OCI-LY7 (cell line): Measurements from ENCODE around the gene GNG13. TPM values are rescaled to one million over a fixed set of nuclear protein-coding genes. Genes with fewer than 3 reads are reported as not detected.

Experiments
- BruUV-seq: library from RNA; stranded (reverse); fragments of 400-500 nt; replicated peaks from 2 replicates; lab custom pipeline; 2021; lab: Mats Ljungman, UMichigan
- CTCF ChIA-PET: fragments of 300-600 bp; sonication (Branson Sonifier 250); formaldehyde crosslinking; loops from one replicate; lab custom pipeline; 2022; ENCODE audit warnings: antibody characterized with exemption; ENCODE audit not compliant: unreplicated experiment; lab: Charles Lee
- POLR2A ChIA-PET: fragments of 300-600 bp; sonication (Branson Sonifier 250); formaldehyde crosslinking; loops from one replicate; lab custom pipeline; 2022; ENCODE audit warnings: antibody characterized with exemption; lab: Charles Lee
- DNase-seq: peaks from one replicate; pipeline ENCODE4 v3.0.0-alpha.2; 2015; ENCODE audit warnings: low spot score
- H2AFZ ChIP-seq: fragments of 200-600 bp; sonication (generic), shearing (Covaris generic); 2 replicates; pipeline ENCODE4 v1.6.1; 2014; ENCODE audit warnings: mild to moderate bottlenecking, antibody characterized with exemption, low read length, moderate library complexity
- H3K27ac ChIP-seq: fragments of 200-600 bp; sonication (generic); 2 replicates; pipeline ENCODE4 v1.5.1; 2014; ENCODE audit warnings: mixed run types, low read depth, mild to moderate bottlenecking, moderate library complexity, low read length, inconsistent platforms; ENCODE audit not compliant: poor library complexity, severe bottlenecking
- H3K36me3 ChIP-seq: fragments of 200-600 bp; sonication (generic); 2 replicates; pipeline ENCODE4 v1.6.1; 2014; ENCODE audit warnings: mild to moderate bottlenecking, antibody characterized with exemption, low read length, moderate library complexity, mixed read lengths; ENCODE audit not compliant: insufficient read depth
- H3K4me1 ChIP-seq: fragments of 200-600 bp; sonication (generic); 2 replicates; pipeline ENCODE4 v1.5.1; 2014; ENCODE audit warnings: mild to moderate bottlenecking, low read length; ENCODE audit not compliant: insufficient read depth, poor library complexity, severe bottlenecking
- H3K4me2 ChIP-seq: fragments of 200-600 bp; sonication (generic); 2 replicates; pipeline ENCODE4 v1.6.1; 2014; ENCODE audit warnings: mild to moderate bottlenecking, low read length
- H3K4me3 ChIP-seq: fragments of 200-600 bp; sonication (generic); 2 replicates; pipeline ENCODE4 v1.5.1; 2014; ENCODE audit warnings: mild to moderate bottlenecking, low read depth, low read length; ENCODE audit not compliant: poor library complexity, severe bottlenecking
- H3K79me2 ChIP-seq: fragments of 200-600 bp; sonication (generic); 2 replicates; pipeline ENCODE4 v1.6.1; 2016; ENCODE audit warnings: low read depth, mild to moderate bottlenecking, low read length, moderate library complexity, mixed read lengths; ENCODE audit not compliant: insufficient read depth
- H3K9me2 ChIP-seq: fragments of 200-600 bp; sonication (generic); 2 replicates; pipeline ENCODE4 v1.6.1; 2016; ENCODE audit warnings: mild to moderate bottlenecking, low read length, mixed read lengths; ENCODE audit not compliant: insufficient read depth
- H3K9me3 ChIP-seq: fragments of 200-600 bp; sonication (generic); 2 replicates; pipeline ENCODE4 v1.6.1; 2014; ENCODE audit warnings: mild to moderate bottlenecking, mixed run types, low read length, mixed read lengths
- H4K20me1 ChIP-seq: fragments of 200-600 bp; sonication (generic); 2 replicates; pipeline ENCODE4 v1.6.1; 2014; ENCODE audit warnings: mild to moderate bottlenecking, antibody characterized with exemption, low read length, moderate library complexity, mixed read lengths; ENCODE audit not compliant: insufficient read depth
- EZH2phosphoT487 ChIP-seq: fragments of 200-600 bp; sonication (generic); IDR thresholded peaks from 2 replicates; pipeline ENCODE4 v1.6.1; 2018; ENCODE audit warnings: low read depth, borderline replicate concordance, mild to moderate bottlenecking, mixed run types, antibody characterized with exemption, low read length, moderate library complexity, mixed read lengths
- intact Hi-C: fragments of 100-400 bp; cut with micrococcal nuclease; formaldehyde crosslinking; loops from one replicate; pipeline ENCODE4 v1.10.0; 2022; ENCODE audit not compliant: unreplicated experiment
- total RNA-seq, 2 experiments: library from RNA; depleted of rRNA in 1 of 2; stranded (reverse); fragments of >200 nt in 1 of 2; shearing (Covaris generic) in 1 of 2; gene quantifications; 2 replicates each; pipeline ENCODE4 v1.2.3, GENCODE V29; 2014 to 2022
- TF ChIP-seq, protein P1 (sequence below): fragments of 200-600 bp; sonication (generic); conservative IDR thresholded peaks from 2 replicates; pipeline ENCODE4 v1.5.1; 2014; ENCODE audit warnings: mild to moderate bottlenecking, antibody characterized with exemption, low read length, moderate library complexity, mixed read lengths

GNG13 gene
- total RNA-seq, 2 experiments from 2014 or later: not detected

DNA sequence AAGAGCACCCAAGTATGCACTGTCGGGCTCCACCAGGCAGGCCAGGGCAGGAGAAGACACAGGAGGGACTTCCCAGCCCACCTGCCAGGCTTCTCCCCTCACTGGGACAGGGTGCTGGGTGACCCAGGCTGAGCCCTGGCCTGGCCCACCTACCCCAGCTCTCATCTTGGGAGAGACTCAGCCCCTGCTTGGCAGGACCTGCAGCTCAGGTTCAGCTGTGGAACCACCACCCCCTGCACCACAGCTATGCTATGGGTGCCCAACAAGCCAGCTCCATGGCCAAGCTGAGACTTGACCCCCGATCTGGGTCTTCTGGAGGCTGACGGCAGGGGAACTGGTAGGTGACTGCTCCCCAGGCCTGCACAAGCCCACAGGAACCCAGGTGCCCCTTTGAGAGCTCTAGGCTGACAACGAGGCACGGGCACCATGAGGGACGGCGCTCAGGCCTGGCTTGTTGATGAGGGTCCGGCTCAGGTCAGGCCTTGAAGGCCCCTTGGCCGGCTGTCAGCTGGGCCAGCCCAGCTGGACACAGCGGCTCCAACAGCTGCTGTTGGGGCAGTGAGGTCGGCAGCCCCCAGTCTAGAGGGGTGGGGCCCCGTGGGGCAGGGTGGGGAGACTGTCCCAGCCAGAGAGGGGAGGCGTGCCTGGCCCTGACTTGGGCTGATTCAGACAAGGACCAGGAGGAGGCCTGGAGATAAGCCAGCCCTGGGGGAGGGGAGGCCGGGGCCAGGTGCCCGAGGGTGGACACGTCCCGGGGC, 17.0 kb downstream of the GNG13 start:
- Histone ChIP-seq H2AFZ (no peak overlapping the region), H3K4me2 (no peak overlapping the region), H3K36me3 (peaks cover 28% of the 10 kb centered on the region), H3K9me2 (no peaks in the 10 kb centered on the region), H3K27ac (no peak overlapping the region), H3K4me1 (peaks cover 9% of the 10 kb centered on the region), H3K4me3 (no peak overlapping the region), H3K79me2 (peaks cover 19% of the 10 kb centered on the region; the same call in 1 of the 2 replicates), H4K20me1 (0 out of 2 replicates have a peak, but pooled peaks cover 4% of the 10 kb centered on the region), H3K9me3 (no peaks in the 10 kb centered on the region)
- TF ChIP-seq, protein P1, sequence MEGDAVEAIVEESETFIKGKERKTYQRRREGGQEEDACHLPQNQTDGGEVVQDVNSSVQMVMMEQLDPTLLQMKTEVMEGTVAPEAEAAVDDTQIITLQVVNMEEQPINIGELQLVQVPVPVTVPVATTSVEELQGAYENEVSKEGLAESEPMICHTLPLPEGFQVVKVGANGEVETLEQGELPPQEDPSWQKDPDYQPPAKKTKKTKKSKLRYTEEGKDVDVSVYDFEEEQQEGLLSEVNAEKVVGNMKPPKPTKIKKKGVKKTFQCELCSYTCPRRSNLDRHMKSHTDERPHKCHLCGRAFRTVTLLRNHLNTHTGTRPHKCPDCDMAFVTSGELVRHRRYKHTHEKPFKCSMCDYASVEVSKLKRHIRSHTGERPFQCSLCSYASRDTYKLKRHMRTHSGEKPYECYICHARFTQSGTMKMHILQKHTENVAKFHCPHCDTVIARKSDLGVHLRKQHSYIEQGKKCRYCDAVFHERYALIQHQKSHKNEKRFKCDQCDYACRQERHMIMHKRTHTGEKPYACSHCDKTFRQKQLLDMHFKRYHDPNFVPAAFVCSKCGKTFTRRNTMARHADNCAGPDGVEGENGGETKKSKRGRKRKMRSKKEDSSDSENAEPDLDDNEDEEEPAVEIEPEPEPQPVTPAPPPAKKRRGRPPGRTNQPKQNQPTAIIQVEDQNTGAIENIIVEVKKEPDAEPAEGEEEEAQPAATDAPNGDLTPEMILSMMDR: no peak
- TF ChIP-seq EZH2phosphoT487: no peak
- CTCF ChIA-PET: no interaction called here
- no TSS peak for BruUV-seq
- intact Hi-C loops: no loop called here
- POLR2A ChIA-PET: no interaction called here
- no peak for DNase-seq

DNA sequence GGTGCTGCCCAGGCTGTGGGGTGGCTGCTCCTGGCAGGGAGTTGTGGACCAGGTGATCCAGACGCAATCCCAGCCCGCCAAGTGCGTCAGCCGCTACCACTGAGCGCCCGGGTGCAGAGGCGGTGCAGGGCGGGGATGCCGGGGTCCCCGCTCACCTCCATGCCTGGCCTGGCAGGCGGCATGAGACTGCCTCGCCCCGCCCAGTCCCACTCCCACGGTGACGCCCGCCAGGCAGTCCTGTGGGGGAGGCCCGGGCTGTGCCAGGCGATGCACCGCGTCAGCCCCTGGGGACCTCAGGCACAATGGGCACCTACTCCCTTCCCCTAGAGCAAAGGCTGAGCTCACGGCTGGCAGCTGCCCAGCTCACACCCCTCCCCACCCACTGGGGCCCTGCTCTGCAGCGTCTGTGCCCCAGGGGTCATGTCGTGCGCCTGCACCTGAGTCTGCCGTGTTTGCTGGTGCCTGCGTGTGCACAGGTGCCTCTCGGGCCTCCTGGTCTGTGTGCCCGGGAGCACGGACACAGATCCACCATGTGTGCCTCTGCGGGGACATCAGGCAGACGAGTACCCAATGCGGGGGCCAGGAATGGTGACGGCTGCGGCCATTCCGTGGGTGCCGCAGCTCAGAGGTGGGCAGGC, 17.6 kb downstream of the GNG13 start:
- POLR2A ChIA-PET: no interaction called here
- Histone ChIP-seq H3K36me3 (peaks cover 28% of the 10 kb centered on the region), H3K79me2 (peaks cover 17% of the 10 kb centered on the region; the same call in 1 of the 2 replicates), H3K27ac (no peak overlapping the region), H4K20me1 (0 out of 2 replicates have a peak, but pooled peaks cover 3% of the 10 kb centered on the region), H3K9me2 (no peaks in the 10 kb centered on the region), H3K4me1 (peaks cover 9% of the 10 kb centered on the region), H3K9me3 (no peaks in the 10 kb centered on the region), H3K4me2 (no peak overlapping the region), H3K4me3 (no peak overlapping the region), H2AFZ (no peak overlapping the region)
- intact Hi-C loops: no loop called here
- no peak for DNase-seq
- CTCF ChIA-PET: no interaction called here
- TF ChIP-seq, protein P1: no peak
- TF ChIP-seq EZH2phosphoT487: no peak
- no TSS peak for BruUV-seq

DNA sequence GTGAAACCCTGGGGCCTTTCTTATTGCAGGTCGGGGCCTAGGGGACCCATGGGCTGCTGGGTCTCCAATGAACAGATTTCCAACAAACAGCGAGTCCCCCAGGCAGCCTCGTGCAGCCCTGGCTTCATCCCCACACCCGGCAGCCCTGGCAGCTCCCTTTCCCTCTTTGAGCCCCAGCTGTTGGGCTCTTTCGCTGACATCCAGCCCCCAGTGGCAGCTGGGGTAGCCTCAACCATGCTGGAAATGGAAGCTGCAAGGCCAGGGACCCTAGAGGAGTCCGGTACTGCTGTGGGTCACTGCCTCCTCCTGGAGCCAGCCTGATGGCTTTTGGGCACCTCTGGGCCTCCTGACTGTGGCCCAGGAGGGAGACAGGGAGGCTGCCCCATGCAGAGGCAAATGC, 18.3 kb downstream of the GNG13 start:
- peaks cover 11% of the 10 kb centered on the region; the same call in 1 of the 2 replicates for H3K79me2 ChIP-seq
- no peak overlapping the region for H3K4me2 ChIP-seq
- H3K27ac ChIP-seq: no peak overlapping the region
- H3K9me2 ChIP-seq: no peaks in the 10 kb centered on the region
- ChIA-PET CTCF (no interaction called here), POLR2A (no interaction called here)
- intact Hi-C loops: no loop called here
- no peak for TF ChIP-seq EZH2phosphoT487
- TF ChIP-seq, protein P1: no peak
- no peak for DNase-seq
- no peaks in the 10 kb centered on the region for H3K9me3 ChIP-seq
- peaks cover 26% of the 10 kb centered on the region for H3K36me3 ChIP-seq
- no peak overlapping the region for H2AFZ ChIP-seq
- H4K20me1 ChIP-seq: no peaks in the 10 kb centered on the region
- no TSS peak for BruUV-seq
- peaks cover 7% of the 10 kb centered on the region for H3K4me1 ChIP-seq
- H3K4me3 ChIP-seq: no peak overlapping the region
